RWPE2 (cell line): Measurements from ENCODE around the gene ART4.

Experiments
- ATAC-seq: fragments of 200-7000 bp; cut with Tn5 transposase; 3 replicates; pipeline ENCODE4 v1.9.1; 2021; ENCODE audit warnings: low read depth
- DNase-seq: peaks from one replicate; pipeline ENCODE4 v3.0.0-alpha.2; 2020; ENCODE audit warnings: low spot score
- H3K27ac ChIP-seq: fragments of 450-650 bp; 2 replicates; pipeline ENCODE4 v1.5.1; 2017; ENCODE audit warnings: mild to moderate bottlenecking; ENCODE audit not compliant: poor library complexity, severe bottlenecking
- H3K27me3 ChIP-seq: fragments of 250-450 bp; sonication (Bioruptor Pico); 2 replicates; pipeline ENCODE4 v1.5.1; 2021; ENCODE audit warnings: mild to moderate bottlenecking, moderate library complexity; ENCODE audit not compliant: insufficient read depth, poor library complexity, severe bottlenecking
- H3K36me3 ChIP-seq: fragments of 250-450 bp; sonication (Bioruptor Pico); 2 replicates; pipeline ENCODE4 v1.5.1; 2020; ENCODE audit warnings: low read depth, mild to moderate bottlenecking, moderate library complexity
- H3K4me1 ChIP-seq: fragments of 250-450 bp; sonication (Bioruptor Pico); 2 replicates; pipeline ENCODE4 v1.5.1; 2021; ENCODE audit warnings: mild to moderate bottlenecking, moderate library complexity; ENCODE audit not compliant: insufficient read depth, poor library complexity, severe bottlenecking
- H3K4me3 ChIP-seq: fragments of 250-450 bp; sonication (Bioruptor Pico); 2 replicates; pipeline ENCODE4 v1.5.1; 2021; ENCODE audit warnings: mild to moderate bottlenecking, moderate library complexity; ENCODE audit not compliant: severe bottlenecking
- H3K9me3 ChIP-seq: fragments of 250-450 bp; sonication (Bioruptor Pico); 2 replicates; pipeline ENCODE4 v1.5.1; 2021; ENCODE audit warnings: mild to moderate bottlenecking, moderate library complexity; ENCODE audit not compliant: severe bottlenecking
- TF ChIP-seq, protein P1 (sequence below): fragments of 450-650 bp; IDR thresholded peaks from one replicate; pipeline ENCODE4 v1.5.1; 2017; ENCODE audit warnings: mild to moderate bottlenecking, moderate library complexity; ENCODE audit not compliant: poor library complexity, severe bottlenecking

The ART4 gene, protein sequence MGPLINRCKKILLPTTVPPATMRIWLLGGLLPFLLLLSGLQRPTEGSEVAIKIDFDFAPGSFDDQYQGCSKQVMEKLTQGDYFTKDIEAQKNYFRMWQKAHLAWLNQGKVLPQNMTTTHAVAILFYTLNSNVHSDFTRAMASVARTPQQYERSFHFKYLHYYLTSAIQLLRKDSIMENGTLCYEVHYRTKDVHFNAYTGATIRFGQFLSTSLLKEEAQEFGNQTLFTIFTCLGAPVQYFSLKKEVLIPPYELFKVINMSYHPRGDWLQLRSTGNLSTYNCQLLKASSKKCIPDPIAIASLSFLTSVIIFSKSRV

DNA sequence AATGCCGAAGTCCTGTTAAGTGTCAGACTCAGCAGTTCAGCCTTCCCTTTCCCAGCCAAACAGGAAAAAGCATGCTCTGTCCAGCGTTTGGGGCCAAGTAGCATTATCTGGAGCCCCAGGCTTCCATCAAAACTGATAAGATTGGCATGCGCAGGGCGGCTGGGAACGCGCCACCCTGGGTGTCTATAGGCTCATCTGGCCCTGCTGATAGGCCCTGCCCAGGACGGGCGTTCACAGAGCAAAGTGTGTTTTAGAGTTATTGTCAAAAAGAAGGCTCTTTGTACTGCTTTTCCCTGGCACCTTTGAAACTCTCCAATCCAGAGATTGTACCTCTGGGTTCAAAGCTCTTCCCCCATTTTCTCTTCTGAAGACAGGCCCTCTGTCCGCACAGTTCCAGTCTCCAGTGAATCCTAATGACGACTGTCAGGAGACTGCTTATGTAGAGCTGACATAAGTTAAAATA is at the start of gene ART4:
Gene ART4 (minus strand): TSS at position 102 of the 463 bp plus-strand sequence. CDS start 413 bp downstream, outside the sequence.
- TF ChIP-seq, protein P1, sequence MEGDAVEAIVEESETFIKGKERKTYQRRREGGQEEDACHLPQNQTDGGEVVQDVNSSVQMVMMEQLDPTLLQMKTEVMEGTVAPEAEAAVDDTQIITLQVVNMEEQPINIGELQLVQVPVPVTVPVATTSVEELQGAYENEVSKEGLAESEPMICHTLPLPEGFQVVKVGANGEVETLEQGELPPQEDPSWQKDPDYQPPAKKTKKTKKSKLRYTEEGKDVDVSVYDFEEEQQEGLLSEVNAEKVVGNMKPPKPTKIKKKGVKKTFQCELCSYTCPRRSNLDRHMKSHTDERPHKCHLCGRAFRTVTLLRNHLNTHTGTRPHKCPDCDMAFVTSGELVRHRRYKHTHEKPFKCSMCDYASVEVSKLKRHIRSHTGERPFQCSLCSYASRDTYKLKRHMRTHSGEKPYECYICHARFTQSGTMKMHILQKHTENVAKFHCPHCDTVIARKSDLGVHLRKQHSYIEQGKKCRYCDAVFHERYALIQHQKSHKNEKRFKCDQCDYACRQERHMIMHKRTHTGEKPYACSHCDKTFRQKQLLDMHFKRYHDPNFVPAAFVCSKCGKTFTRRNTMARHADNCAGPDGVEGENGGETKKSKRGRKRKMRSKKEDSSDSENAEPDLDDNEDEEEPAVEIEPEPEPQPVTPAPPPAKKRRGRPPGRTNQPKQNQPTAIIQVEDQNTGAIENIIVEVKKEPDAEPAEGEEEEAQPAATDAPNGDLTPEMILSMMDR: no peak
- ATAC-seq: no peak
- DNase-seq: no peak
- H3K9me3 ChIP-seq: no peaks in the 10 kb centered on the region
- H3K4me1 ChIP-seq: no peaks in the 10 kb centered on the region
- H3K27ac ChIP-seq: no peak within 1 kb of the TSS
- H3K27me3 ChIP-seq: no peaks in the 10 kb centered on the region
- H3K4me3 ChIP-seq: no peak within 1 kb of the TSS
- no peaks in the 10 kb centered on the region for H3K36me3 ChIP-seq

DNA sequence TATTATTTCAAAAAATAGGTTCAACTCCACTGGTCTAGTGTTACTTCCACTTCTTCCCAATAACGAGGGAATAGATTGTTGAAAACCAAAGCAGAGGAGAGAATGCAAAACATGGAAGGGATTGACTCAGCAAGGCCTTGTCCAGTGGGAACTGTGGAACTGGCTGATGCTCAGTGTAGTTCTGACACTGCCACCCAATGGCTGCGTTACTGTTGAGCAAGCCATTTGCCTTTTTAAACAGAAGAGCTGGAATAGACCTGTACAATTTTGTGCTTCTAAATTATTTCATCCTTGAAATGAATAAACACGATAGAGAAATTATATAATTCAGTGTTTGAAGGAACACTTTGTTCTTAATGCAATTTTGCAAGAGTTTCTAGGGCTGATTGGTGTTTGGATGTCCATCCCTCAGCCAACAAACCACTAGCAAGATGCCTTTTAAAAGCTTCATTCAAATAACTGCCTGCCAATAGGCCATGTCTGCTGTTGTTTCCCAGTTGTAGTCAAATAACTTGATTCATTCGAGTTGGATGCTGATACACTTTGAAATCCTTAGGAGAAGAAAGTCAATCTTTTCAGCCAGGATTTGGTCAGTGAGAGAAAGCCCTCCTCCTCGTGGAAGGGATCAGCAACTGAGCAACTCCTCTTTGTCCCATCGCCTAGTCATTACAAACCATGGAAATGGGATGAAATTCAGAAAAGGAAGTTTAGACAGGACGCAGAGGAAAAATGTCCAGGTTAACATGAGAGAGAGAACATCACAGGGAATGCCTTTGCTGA is 49.6 kb upstream of the ART4 start:
- Histone ChIP-seq H3K4me3 (no peak overlapping the region), H3K36me3 (no peaks in the 10 kb centered on the region), H3K27ac (no peak overlapping the region), H3K4me1 (no peaks in the 10 kb centered on the region), H3K9me3 (no peaks in the 10 kb centered on the region), H3K27me3 (no peaks in the 10 kb centered on the region)
- no peak for DNase-seq
- TF ChIP-seq, protein P1: no peak
- no peak for ATAC-seq

DNA sequence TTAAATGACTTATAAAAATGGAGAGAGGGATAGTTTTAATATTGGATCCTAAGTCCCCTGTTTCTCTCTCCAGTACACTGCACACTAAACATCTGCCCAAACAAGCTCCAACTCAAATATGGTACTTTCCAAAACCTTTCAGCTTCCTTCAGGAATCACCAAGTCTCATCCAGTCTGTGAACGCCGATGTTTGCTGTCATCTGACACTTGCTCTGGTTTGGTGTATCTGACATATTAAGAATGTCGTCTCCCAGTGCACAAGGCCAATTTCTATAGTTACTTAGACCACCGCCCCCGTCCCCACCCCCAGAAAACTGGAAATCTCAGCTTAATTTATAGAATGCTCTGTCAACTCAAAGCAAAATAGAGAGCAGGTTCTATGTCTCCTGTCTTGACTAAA is 47.4 kb upstream of the ART4 start:
- TF ChIP-seq, protein P1: no peak
- Histone ChIP-seq H3K27ac (no peak overlapping the region), H3K9me3 (no peaks in the 10 kb centered on the region), H3K4me3 (no peak overlapping the region), H3K27me3 (no peaks in the 10 kb centered on the region), H3K36me3 (no peaks in the 10 kb centered on the region), H3K4me1 (no peaks in the 10 kb centered on the region)
- no peak for DNase-seq
- no peak for ATAC-seq

DNA sequence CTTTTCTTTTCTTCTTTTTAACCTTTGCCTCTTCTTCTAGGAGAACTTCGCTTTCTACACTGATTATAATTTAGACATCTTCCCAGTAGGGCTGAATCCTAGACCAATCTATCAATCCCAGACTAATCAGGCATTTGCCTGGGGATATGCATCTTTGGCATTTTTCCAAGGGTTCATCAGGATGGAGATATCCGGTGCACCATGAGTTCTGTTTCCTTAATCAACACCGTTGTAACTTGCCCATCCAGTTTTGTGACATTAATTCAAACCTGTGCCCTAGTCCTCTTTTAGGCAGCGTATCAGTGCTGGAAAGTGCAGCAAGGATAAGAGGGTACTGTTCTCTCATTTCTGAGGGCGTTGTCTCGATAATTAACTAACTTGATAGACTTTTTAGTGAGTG is 42.9 kb upstream of the ART4 start:
- no peak for DNase-seq
- no peaks in the 10 kb centered on the region for H3K9me3 ChIP-seq
- TF ChIP-seq, protein P1: no peak
- no peak overlapping the region for H3K4me3 ChIP-seq
- H3K27me3 ChIP-seq: no peaks in the 10 kb centered on the region
- no peaks in the 10 kb centered on the region for H3K36me3 ChIP-seq
- no peak for ATAC-seq
- H3K27ac ChIP-seq: no peak overlapping the region
- H3K4me1 ChIP-seq: no peaks in the 10 kb centered on the region

DNA sequence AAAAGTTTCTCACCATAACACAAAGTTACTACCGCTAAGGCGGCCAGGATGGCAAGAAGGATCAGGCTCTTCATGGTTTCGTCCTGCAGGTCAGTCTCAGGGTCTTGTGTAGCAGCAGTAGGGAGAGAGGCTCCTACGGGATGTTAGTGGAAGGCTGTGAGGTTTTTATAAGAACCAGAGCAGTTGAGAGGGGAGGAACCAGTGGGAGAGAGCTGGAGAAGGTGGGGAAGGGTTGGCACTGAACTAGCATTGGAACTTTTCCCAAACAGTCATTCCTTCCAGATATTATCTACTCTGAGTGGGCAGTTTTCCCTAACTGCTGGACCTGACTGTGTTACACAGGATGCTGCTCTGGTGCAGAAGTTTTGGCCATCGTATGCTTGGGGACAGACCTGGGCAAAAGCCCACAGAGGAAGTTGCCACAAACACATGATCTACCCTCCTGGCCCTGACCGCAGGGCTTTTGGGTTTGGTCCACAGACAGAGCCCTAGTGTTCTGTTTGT is 42.4 kb upstream of the ART4 start, which contains the start of gene MGP:
Gene MGP (minus strand): TSS at position 137 of the 504 bp plus-strand sequence. CDS start 63 bp downstream, at position 74.
- DNase-seq (no peak), ATAC-seq (no peak)
- H3K9me3 ChIP-seq: no peaks in the 10 kb centered on the region
- no peak within 1 kb of the TSS for H3K27ac ChIP-seq
- TF ChIP-seq, protein P1: no peak
- no peak within 1 kb of the TSS for H3K4me3 ChIP-seq
- H3K27me3 ChIP-seq: no peaks in the 10 kb centered on the region
- H3K36me3 ChIP-seq: no peaks in the 10 kb centered on the region
- no peaks in the 10 kb centered on the region for H3K4me1 ChIP-seq
